ENCODE data around the gene ASTN1.

GRCh38 chr1:177145106-177146070 is 19.1 kb downstream of the ASTN1 start:
- no peak for TF ChIP-seq CTCF (IDR thresholded peaks at IDR 0.05)
- no peak for TF ChIP-seq POLR2A (IDR thresholded peaks at IDR 0.05)
